ENCODE measurements around the gene SNX30.
"Not testable (repeated sequence)": the region's sequence is repeated elsewhere in the genome, so short reads cannot be mapped to it uniquely, and the experiment has no call there.

The SNX30 gene, protein sequence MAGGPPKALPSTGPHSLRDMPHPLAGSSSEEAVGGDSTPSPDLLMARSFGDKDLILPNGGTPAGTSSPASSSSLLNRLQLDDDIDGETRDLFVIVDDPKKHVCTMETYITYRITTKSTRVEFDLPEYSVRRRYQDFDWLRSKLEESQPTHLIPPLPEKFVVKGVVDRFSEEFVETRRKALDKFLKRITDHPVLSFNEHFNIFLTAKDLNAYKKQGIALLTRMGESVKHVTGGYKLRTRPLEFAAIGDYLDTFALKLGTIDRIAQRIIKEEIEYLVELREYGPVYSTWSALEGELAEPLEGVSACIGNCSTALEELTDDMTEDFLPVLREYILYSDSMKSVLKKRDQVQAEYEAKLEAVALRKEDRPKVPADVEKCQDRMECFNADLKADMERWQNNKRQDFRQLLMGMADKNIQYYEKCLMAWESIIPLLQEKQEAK

GRCh38 chr9:112750016-112750763, at the start of gene SNX30:
TSS of gene SNX30 (plus strand) at chr9:112750760. CDS start at chr9:112751002, 242 bp downstream.
- peak; percentile 28 to 60 for DNase-seq (ENCODE audit: low read depth in 2 of 2, low spot score in 1 of 2)

DNA sequence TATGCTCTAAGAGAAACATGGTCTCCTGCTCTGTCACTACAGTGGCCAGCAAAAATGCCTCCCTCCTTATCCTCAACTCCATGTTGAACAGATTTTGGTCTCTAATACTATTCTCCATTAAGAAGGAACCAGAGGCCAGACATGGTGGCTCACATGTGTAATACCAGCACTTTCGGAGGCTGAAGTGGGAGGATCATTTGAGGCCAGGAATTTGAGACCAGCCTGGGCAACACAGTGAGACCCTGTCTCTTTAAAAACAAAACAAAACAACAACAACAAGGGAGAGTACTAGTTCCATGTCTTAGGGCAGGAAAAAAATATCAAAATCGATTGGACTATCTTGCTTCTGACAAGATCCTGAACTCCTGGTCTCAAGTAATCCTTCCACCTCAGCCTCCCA, 47.3 kb upstream of the SNX30 start:
- no peak for DNase-seq (ENCODE audit: low read depth in 2 of 2, low spot score in 1 of 2)

DNA sequence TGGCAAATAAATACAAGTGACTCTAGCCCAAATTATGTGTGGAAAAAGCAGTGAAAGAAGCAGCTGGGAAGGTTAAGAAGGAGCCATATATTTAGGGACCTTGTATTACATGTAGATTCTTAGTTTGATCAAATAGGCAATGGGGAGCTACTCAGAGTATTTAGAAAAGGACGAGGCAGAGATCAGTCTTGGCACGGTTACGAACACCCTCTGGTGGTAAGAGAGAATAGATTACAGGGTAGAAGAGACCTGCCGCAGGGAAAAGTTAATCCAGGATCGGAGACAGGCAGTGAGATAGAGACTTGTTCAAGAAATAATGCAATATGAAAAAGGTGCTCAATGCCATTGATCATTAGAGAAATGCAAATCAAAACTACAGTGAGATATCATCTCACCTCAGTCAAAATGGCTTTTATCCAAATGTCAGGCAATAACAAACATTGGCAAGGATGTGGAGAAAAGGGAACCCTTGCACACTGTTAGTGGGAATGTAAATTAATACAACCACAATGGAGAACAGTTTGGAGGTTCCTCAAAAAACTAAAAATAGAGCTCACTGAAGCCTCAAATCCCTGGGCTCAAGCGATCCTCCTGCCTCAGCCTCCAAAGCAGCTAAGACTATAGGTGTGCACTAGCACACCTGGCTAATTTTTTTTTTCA, 44.7 kb upstream of the SNX30 start:
- DNase-seq (ENCODE audit: low read depth in 2 of 2, low spot score in 1 of 2) = no peak

- DNase-seq (ENCODE audit: low read depth in 2 of 2, low spot score in 1 of 2) = no peak
These were observed 39.4 kb upstream of the SNX30 start for GRCh38 chr9:112711050-112711689.

DNA sequence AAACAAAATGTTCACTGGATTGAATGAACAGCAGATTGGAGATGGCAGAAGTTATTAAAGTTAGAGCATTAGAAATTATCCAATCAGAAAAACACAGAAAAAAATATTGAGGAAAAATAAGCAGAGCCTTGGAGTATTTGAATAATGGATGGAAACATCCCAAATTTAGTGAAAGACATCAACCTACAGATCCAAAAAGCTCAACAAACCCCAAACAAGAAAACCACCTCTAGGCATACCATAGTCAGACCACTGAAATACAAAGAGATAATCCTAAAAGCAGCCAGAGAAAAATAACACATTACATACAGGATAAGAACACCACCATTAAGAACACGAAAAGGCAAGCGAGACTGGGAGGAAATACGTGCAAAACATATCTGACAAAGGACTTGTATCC, 37.9 kb upstream of the SNX30 start:
- DNase-seq (ENCODE audit: low read depth in 2 of 2, low spot score in 1 of 2) = no peak

GRCh38 chr9:112717661-112718331, 32.8 kb upstream of the SNX30 start, which contains the start of gene INIP:
TSS of gene INIP (minus strand) at chr9:112718117. CDS start at chr9:112716485, 1,632 bp downstream.
- peak; percentile 92 to 97 for DNase-seq (ENCODE audit: low read depth in 2 of 2, low spot score in 1 of 2)

DNA sequence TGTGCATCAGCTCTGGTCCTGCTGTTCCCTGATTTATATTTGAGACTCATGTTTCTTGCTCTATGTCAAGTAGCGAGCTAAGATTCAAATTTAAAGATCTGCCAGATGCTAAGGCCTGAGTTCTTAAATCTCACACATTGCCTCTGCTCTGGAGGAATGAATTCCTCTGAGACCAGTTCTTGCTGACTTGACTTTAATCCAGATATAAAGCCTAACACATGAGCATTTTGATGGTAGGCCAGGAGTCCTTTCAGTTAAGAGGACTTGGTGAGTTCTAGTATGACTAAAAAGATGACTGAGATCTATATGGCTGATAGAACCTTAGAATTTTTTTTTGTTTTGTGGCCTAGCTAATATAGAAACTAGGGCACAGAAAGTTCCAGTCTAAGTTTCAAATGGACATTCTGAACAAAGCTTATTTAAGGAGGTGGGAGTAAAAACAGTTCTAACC, 31.3 kb upstream of the SNX30 start:
- DNase-seq (ENCODE audit: low read depth in 2 of 2, low spot score in 1 of 2) = no peak

- DNase-seq (ENCODE audit: low read depth in 2 of 2, low spot score in 1 of 2) = no peak
These were observed 30.9 kb upstream of the SNX30 start for GRCh38 chr9:112719696-112720095.

DNA sequence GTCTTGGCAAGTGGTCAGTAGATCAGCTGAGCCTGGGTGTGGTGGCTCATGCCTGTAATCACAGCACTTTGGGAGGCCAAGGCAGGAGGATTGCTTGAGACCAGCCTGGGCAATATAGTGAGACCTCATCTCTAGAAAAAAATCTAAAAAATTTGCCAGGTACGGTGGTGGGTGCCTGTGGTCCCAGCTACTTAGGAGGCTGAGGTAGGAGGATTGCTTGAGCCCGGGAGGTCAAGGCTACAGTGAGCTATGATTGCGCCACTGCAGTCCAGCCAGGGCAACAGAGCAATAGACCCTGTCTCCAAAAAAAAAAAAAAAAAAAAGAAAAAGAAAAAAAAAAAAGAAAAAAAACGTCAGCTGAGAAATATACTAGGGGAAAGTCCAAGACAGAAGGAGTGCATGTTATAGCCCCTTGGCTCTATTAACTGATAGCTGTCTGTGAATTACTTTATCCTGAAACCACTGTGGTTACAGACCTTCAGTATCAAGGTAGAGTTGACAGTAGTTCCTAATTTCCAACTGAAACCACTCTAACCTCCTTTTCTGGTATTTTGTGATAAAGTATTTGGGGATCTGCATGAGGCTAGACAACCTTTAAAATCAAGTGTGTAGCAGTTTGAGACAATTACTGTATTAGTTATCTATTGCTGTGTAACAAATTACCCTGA, 30.3 kb upstream of the SNX30 start:
- no peak for DNase-seq (ENCODE audit: low read depth in 2 of 2, low spot score in 1 of 2)

GRCh38 chr9:112722749-112723148, 27.8 kb upstream of the SNX30 start:
- DNase-seq (ENCODE audit: low read depth in 2 of 2, low spot score in 1 of 2) = not testable (repeated sequence)

DNA sequence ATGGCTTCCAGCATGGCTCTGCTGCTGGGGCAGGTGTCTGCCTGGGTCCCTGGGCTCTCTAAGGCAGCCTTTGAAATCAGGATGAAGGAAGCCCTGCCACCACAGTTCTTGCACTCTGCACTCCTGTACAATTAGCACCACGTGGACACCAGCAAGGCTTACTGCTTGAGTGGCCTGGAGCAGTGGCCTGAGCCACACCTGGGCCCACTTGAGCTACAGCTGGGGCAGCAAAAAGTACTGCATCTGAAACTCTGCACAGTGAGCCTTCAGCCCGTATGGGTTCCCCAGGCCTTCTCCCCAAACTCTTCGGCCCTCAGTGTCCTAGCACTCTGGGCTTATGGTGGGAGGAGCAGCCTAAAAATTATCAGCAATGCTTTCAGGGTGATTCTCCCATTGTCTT, 24.6 kb upstream of the SNX30 start:
- DNase-seq (ENCODE audit: low read depth in 2 of 2, low spot score in 1 of 2) = no peak

GRCh38 chr9:112726428-112726827, 24.1 kb upstream of the SNX30 start:
- no peak for DNase-seq (ENCODE audit: low read depth in 2 of 2, low spot score in 1 of 2)

GRCh38 chr9:112728401-112728800, 22.2 kb upstream of the SNX30 start:
- DNase-seq (ENCODE audit: low read depth in 2 of 2, low spot score in 1 of 2) = no peak

DNA sequence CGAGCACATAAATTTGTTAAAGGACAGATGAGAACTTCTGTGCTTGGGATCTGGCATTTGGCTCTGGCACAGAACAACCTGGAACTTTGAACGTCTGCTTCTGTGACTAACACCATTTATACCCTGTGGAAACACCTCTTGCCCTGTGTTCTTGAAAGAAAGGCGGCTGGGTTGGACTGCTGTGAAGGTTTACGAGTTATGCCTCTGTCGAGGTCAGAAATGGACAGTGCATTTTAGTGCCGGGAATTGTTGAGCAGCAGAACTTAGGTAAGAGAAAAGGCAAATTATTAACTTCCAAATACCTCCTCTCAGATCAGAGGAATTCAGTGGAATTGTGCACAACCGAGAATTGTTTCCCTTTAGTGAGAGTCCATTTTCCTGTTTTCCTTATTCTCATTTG, 18.6 kb upstream of the SNX30 start:
- no peak for DNase-seq (ENCODE audit: low read depth in 2 of 2, low spot score in 1 of 2)

DNA sequence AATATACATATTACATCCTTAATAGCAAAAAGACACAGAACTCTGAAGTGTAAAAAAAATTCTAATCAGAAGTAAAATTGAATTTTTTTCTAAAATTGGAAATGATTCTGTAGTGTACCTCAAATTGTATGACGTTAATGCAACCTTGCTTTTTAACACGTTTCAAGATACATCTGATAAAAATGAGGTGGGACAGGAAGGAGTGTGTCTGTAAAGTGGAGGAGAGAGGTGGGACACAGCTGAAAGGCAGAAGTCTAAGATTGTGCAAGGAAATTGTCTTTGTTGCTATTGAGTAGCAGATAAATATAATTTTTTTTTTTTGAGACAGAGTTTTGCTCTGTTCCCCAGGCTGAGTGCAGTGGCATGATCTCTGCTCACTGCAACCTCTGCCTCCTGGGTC, 15.7 kb upstream of the SNX30 start:
- no peak for DNase-seq (ENCODE audit: low read depth in 2 of 2, low spot score in 1 of 2)

- DNase-seq (ENCODE audit: low read depth in 2 of 2, low spot score in 1 of 2) = no peak
These were observed 7.2 kb upstream of the SNX30 start for GRCh38 chr9:112743216-112743836.

GRCh38 chr9:112744177-112744576, 6.4 kb upstream of the SNX30 start:
- no peak for DNase-seq (ENCODE audit: low read depth in 2 of 2, low spot score in 1 of 2)

DNA sequence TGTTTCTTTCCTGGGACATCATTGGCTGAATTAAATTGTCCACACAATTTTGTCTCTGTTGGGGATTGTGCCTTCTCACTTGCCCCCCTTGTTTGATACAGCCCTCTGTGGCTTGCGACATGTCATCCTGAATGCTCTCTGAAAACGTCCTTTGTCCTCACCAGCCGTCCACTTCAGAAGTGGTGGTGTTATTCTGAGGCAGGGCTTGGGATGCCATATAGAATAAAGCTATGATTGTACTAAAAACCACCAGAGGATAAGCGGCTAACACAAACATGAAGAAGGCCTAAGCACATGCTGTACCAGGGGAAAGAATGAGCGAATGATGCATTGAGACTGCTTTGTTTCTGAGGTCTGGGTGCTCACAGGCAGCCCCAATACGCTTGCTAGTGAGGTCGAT, 3.5 kb upstream of the SNX30 start:
- DNase-seq (ENCODE audit: low read depth in 2 of 2, low spot score in 1 of 2) = no peak

- DNase-seq (ENCODE audit: low read depth in 2 of 2, low spot score in 1 of 2) = no peak
These were observed 150 bp downstream of the SNX30 start for GRCh38 chr9:112750764-112751055.

Measured in stimulated activated CD8-positive, alpha-beta memory T cell treated with anti-CD3 and anti-CD28 coated beads, Interleukin-4, amount 100 ng/mL, for 4 hours (primary cell).